22Rv1 (cell line): ENCODE results near the gene HDGF.

Source experiments
- H3K27ac ChIP-seq: fragments of 450-650 bp; 2 replicates; pipeline ENCODE4 v1.5.1; 2017
- ZFX ChIP-seq: fragments of 450-650 bp; IDR thresholded peaks from 2 replicates; pipeline ENCODE4 v1.6.1; 2017; ENCODE audit warnings: antibody characterized with exemption, borderline replicate concordance
- TF ChIP-seq, protein P1 (sequence below): fragments of 450-650 bp; IDR thresholded peaks from 2 replicates; pipeline ENCODE4 v1.5.1; 2017; ENCODE audit warnings: mild to moderate bottlenecking

Gene HDGF

DNA sequence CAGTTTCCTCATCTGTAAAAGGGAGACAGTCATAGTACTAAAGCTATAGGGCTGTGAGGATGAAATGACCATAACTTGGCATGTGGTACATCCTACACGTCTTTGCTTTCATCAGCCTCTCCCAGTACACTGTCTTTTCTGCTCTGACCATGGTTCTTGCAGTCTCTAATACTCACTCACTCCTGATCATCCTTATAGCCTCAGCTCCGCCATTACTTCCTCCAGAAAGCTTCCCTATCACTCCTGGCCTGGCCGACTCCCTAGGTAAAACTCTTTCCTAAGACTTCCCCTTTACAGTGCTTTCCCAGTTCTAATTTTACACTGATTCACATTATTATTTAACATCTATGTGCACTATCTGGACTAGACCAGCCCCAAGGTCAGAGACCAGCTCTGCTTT, 5.6 kb downstream of the HDGF start:
- H3K27ac ChIP-seq = peak overlapping the region; percentile 97
- no peak for TF ChIP-seq ZFX
- TF ChIP-seq, protein P1, sequence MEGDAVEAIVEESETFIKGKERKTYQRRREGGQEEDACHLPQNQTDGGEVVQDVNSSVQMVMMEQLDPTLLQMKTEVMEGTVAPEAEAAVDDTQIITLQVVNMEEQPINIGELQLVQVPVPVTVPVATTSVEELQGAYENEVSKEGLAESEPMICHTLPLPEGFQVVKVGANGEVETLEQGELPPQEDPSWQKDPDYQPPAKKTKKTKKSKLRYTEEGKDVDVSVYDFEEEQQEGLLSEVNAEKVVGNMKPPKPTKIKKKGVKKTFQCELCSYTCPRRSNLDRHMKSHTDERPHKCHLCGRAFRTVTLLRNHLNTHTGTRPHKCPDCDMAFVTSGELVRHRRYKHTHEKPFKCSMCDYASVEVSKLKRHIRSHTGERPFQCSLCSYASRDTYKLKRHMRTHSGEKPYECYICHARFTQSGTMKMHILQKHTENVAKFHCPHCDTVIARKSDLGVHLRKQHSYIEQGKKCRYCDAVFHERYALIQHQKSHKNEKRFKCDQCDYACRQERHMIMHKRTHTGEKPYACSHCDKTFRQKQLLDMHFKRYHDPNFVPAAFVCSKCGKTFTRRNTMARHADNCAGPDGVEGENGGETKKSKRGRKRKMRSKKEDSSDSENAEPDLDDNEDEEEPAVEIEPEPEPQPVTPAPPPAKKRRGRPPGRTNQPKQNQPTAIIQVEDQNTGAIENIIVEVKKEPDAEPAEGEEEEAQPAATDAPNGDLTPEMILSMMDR = no peak

DNA sequence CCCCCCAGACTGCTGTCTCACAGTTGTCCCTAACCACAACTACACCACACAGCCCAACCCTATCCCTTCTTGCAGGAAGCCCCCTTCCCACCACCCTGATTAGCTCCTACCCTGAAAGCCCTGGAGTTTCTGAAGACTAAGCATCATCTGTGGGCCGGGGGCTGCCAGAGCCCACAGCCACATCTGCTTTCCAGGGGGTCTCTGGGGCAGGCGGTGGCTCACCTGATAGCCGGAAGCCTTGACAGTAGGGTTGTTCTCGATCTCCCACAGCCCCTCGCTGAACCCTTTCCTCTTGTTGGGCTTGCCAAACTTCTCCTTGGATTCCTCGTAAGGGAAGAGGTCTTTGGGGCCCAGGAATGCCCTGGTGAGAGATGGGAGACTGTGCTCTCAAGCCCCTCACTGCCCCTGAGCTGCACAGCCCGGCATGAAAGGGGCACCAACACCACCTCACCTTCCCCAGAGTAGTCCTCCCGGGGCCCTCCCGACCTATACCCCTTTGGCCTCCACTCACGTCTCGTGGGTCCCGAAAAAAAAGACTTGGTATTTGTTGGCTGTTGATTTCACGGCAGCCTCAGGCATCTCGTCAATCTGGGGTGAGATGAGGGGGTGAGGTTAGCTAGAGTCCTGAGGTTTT, 6.6 kb downstream of the HDGF start:
- TF ChIP-seq, protein P1 = no peak
- TF ChIP-seq ZFX = no peak
- peak overlapping the region; percentile 97; the same call in 1 of the 2 replicates for H3K27ac ChIP-seq

DNA sequence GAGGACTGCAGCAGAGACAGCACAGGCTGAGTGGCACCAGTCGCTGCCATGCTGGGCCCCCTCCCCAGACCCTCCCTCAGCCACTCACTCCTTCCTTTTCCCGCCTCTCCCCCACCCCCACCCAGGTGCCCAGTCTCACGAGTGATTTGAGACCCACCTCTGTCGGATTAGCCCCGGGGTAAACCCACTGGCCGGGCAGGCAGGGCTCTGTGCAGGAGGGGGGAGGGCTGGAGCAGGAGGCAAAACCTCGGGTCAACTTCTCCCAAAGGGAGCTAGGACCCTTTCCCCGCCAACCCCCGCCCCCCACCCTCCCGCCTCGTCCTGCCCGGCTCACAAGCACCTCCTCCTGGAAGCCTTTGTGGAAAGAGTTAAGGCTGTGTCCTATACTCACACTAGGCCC, 7.1 kb downstream of the HDGF start:
- no peak for TF ChIP-seq ZFX
- TF ChIP-seq, protein P1 = no peak
- H3K27ac ChIP-seq = 0 out of 2 replicates have a peak overlapping the region, but pooled peaks have one; percentile 97

DNA sequence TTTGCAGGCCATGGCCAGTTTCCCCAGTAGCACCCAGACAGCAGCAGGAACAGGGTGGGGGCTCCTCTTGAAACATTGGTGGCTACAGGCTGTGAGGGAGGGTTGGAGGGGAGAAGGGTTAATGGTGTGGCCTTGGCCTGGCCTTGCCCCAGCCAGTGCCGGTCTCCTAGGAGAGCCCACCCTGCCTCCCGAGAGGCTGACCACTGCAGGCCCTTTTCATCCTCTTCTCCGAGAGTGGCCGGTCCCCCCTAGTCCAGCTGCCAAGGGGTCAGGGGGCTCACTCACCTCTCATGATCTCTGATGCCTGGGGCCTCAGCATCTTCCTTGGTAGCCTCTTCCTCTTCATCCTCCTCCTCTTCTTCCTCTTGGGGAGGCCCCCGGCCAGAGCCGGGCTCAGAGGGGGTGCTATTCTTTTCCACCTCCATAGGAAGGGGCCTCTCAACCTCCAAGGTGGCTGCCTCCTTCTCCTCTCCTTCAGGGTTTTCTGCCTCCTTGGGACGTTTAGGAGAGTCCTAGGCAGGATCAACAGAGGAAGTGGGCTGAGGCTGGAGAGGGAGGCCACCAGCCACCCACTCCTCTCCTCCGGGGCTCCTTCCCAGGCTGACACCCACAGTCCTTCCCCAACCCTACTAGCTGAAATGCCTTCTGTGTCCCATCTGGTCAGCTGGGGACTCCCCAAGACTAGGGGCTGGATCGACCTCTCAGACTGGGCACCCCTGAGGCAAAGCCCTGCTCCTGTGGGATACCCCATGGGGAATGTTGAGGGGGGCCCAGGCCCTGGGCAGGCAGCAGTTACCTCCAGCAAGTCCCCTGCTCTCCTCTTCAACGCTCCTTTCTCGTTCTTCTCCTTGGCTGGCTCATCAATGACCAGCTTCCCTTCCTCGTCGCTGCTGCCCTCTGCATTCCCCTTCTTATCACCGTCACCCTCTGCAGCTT, 7.8 kb downstream of the HDGF start:
- no peak for TF ChIP-seq ZFX
- TF ChIP-seq, protein P1 = no peak
- H3K27ac ChIP-seq = peak overlapping the region; percentile 92; the same call in 1 of the 2 replicates

DNA sequence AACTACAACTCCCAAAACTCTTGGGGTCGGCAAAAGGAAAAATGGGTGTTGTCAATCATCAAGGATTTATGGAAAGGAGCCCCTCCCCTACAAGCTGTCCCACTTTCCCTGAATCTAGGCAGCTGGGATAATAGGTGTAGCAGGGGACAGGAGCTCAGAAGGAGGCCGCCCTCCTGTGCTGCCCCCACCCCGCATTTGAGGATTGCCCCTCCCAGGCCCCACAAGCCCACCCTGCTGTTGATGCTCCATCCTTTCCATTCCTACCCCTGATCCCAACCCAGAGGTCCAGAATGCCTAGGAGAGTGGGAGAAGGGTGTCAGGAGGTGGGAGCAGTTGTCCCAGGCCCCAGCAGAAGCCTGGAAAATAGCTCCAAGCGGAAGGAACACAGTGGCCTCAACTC, 8.7 kb downstream of the HDGF start:
- TF ChIP-seq, protein P1 = no peak
- no peak for TF ChIP-seq ZFX
- peak overlapping the region; percentile 92; the same call in 1 of the 2 replicates for H3K27ac ChIP-seq

DNA sequence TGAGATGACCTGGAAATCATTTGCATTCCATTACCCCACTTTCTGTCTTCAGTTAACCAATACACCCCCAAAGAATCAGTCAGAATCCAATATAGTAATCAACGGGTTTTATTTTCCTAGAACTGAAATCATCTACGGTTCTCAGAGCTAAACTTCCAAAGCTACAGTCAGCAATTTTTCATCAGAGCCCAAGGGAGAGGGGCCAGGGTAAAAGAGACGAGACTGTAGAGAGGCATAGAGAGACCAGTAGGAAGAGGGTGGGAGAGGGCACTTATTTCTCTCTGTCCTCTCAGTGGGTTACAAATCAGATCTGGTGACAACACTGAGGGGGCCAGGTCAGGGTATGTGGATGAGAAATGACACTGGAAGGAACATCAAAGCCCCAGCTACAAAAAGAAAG, 9.5 kb downstream of the HDGF start:
- peak overlapping the region; percentile 92 for H3K27ac ChIP-seq
- TF ChIP-seq, protein P1 = no peak
- no peak for TF ChIP-seq ZFX
